Osteoblast (primary cell): Measurements from ENCODE around the gene CNOT4. TPM values are rescaled to one million over a fixed set of nuclear protein-coding genes. Genes with fewer than 3 reads are reported as not detected.

ENCODE experiments used
- DNase-seq: peaks from one replicate; pipeline ENCODE4 v3.0.0; 2011; ENCODE audit warnings: low spot score, mixed read lengths; ENCODE audit not compliant: insufficient read length; ENCODE audit errors: missing footprints
- H2AFZ ChIP-seq: 2 replicates; pipeline ENCODE4 v1.6.0; 2011; ENCODE audit warnings: mild to moderate bottlenecking, low read length
- H3K27ac ChIP-seq: 2 replicates; pipeline ENCODE4 v1.5.1; 2011; ENCODE audit warnings: mild to moderate bottlenecking, low read depth, low read length, moderate library complexity
- H3K27me3 ChIP-seq: 2 replicates; pipeline ENCODE4 v1.6.0; 2012; ENCODE audit warnings: mild to moderate bottlenecking, control low read depth, inconsistent platforms, low read length, moderate library complexity; ENCODE audit not compliant: insufficient read depth
- H3K36me3 ChIP-seq: 2 replicates; pipeline ENCODE4 v1.5.1; 2011; ENCODE audit warnings: mild to moderate bottlenecking, low read length, control low read depth, moderate library complexity; ENCODE audit not compliant: insufficient read depth
- H3K4me1 ChIP-seq: 2 replicates; pipeline ENCODE4 v1.5.1; 2011; ENCODE audit warnings: mild to moderate bottlenecking, low read length, control low read depth, moderate library complexity; ENCODE audit not compliant: insufficient read depth
- H3K4me2 ChIP-seq: 2 replicates; pipeline ENCODE4 v1.6.0; 2011; ENCODE audit warnings: mild to moderate bottlenecking, low read length; ENCODE audit not compliant: insufficient read depth
- H3K4me3 ChIP-seq: fragments of 200-600 bp; sonication (generic); 3 replicates; pipeline ENCODE4 v1.5.1; 2012; ENCODE audit warnings: mild to moderate bottlenecking, low read length, inconsistent platforms; ENCODE audit not compliant: insufficient read depth
- H3K79me2 ChIP-seq: 2 replicates; pipeline ENCODE4 v1.6.0; 2012; ENCODE audit warnings: mild to moderate bottlenecking, low read length, control low read depth, inconsistent platforms; ENCODE audit not compliant: insufficient read depth
- H3K9me3 ChIP-seq: 2 replicates; pipeline ENCODE4 v1.5.1; 2011; ENCODE audit warnings: low read depth, low read length, control low read depth
- H4K20me1 ChIP-seq: 2 replicates; pipeline ENCODE4 v1.6.0; 2012; ENCODE audit warnings: mild to moderate bottlenecking, low read length, control low read depth; ENCODE audit not compliant: insufficient read depth
- total RNA-seq: library from RNA; depleted of rRNA; stranded (reverse); fragments of >200 nt; gene quantifications from 2 replicates; pipeline ENCODE4 v1.2.3, GENCODE V29; 2012
- TF ChIP-seq, protein P1 (sequence below): IDR thresholded peaks from 2 replicates; pipeline ENCODE4 v1.5.1; 2011; ENCODE audit warnings: mild to moderate bottlenecking, low read depth, low read length, moderate library complexity; ENCODE audit errors: extremely low read depth

The CNOT4 gene
- total RNA-seq, 1 donor: 13.4 TPM

DNA sequence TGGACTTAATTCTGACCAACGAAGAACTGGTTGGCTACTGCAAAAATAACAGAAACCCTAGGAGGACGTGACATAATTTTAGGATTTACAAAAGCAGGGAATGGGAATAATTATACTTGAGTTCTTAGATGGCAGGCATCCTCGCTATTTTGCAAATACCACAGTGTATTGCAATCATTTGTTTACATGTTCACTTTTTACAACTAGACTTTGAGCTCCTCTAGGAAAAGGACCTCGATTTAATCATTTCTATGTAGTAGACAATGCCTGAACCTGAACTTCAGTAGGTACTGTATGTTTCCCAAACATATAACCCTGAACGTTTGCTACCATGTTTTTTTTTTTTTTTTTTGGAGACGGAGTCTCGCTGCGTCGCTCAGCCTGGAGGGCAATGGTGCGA is 137.7 kb downstream of the CNOT4 start:
- Histone ChIP-seq H3K79me2 (no peaks in the 10 kb centered on the region), H3K27ac (no peak overlapping the region), H4K20me1 (no peaks in the 10 kb centered on the region), H3K4me3 (no peak overlapping the region), H3K4me2 (no peak overlapping the region), H3K36me3 (no peaks in the 10 kb centered on the region), H3K4me1 (no peaks in the 10 kb centered on the region), H3K27me3 (no peaks in the 10 kb centered on the region), H3K9me3 (no peaks in the 10 kb centered on the region), H2AFZ (no peak overlapping the region)
- TF ChIP-seq, protein P1, sequence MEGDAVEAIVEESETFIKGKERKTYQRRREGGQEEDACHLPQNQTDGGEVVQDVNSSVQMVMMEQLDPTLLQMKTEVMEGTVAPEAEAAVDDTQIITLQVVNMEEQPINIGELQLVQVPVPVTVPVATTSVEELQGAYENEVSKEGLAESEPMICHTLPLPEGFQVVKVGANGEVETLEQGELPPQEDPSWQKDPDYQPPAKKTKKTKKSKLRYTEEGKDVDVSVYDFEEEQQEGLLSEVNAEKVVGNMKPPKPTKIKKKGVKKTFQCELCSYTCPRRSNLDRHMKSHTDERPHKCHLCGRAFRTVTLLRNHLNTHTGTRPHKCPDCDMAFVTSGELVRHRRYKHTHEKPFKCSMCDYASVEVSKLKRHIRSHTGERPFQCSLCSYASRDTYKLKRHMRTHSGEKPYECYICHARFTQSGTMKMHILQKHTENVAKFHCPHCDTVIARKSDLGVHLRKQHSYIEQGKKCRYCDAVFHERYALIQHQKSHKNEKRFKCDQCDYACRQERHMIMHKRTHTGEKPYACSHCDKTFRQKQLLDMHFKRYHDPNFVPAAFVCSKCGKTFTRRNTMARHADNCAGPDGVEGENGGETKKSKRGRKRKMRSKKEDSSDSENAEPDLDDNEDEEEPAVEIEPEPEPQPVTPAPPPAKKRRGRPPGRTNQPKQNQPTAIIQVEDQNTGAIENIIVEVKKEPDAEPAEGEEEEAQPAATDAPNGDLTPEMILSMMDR: no peak
- DNase-seq: no peak

DNA sequence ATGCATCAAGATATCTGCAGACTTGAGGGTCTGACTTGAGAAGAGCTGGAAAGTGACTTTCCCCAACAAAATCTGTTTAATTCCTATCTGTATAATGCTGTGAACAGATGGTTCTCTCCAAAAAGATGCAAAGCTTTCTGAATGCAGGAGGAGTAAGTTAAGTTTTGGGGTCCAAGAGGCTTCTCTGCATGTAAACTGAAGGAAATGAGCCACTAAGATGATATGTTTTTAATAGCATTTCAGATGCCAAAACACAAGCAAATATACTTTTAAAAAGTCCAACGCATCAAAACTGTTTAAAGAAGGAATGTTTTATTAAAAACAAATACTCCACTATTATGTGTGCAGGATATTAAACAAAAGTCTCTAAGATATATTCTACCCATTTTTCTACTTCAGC is 139.2 kb downstream of the CNOT4 start:
- H3K27me3 ChIP-seq: no peaks in the 10 kb centered on the region
- H2AFZ ChIP-seq: no peak overlapping the region
- H3K36me3 ChIP-seq: no peaks in the 10 kb centered on the region
- H3K4me3 ChIP-seq: no peak overlapping the region
- no peaks in the 10 kb centered on the region for H3K4me1 ChIP-seq
- no peaks in the 10 kb centered on the region for H3K79me2 ChIP-seq
- H4K20me1 ChIP-seq: no peaks in the 10 kb centered on the region
- TF ChIP-seq, protein P1: no peak
- no peak for DNase-seq
- no peak overlapping the region for H3K4me2 ChIP-seq
- no peaks in the 10 kb centered on the region for H3K9me3 ChIP-seq
- no peak overlapping the region for H3K27ac ChIP-seq

DNA sequence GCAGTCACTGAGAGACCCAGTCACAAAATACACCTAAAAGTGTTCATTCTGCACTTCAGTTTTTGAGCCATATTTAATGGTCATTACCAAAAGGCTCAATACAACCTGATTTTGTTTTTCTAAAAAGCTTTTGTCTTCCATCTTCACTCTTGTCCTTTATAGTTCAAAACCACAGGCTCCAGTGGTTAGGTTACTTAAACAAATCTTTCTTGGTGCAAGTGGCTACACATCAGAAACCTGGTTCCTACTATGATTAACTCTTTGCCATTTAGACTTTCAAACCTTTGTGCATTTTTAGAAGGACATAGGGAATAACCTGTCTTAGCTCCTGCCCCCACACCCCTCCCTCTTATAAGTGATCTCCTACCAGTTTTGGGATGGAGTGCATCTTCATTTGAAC is 140.5 kb downstream of the CNOT4 start:
- no peak overlapping the region for H3K27ac ChIP-seq
- H3K9me3 ChIP-seq: no peaks in the 10 kb centered on the region
- DNase-seq: no peak
- no peak overlapping the region for H3K4me3 ChIP-seq
- TF ChIP-seq, protein P1: no peak
- H2AFZ ChIP-seq: no peak overlapping the region
- no peaks in the 10 kb centered on the region for H3K27me3 ChIP-seq
- H4K20me1 ChIP-seq: no peaks in the 10 kb centered on the region
- no peaks in the 10 kb centered on the region for H3K36me3 ChIP-seq
- no peak overlapping the region for H3K4me2 ChIP-seq
- H3K79me2 ChIP-seq: no peaks in the 10 kb centered on the region
- H3K4me1 ChIP-seq: no peaks in the 10 kb centered on the region

DNA sequence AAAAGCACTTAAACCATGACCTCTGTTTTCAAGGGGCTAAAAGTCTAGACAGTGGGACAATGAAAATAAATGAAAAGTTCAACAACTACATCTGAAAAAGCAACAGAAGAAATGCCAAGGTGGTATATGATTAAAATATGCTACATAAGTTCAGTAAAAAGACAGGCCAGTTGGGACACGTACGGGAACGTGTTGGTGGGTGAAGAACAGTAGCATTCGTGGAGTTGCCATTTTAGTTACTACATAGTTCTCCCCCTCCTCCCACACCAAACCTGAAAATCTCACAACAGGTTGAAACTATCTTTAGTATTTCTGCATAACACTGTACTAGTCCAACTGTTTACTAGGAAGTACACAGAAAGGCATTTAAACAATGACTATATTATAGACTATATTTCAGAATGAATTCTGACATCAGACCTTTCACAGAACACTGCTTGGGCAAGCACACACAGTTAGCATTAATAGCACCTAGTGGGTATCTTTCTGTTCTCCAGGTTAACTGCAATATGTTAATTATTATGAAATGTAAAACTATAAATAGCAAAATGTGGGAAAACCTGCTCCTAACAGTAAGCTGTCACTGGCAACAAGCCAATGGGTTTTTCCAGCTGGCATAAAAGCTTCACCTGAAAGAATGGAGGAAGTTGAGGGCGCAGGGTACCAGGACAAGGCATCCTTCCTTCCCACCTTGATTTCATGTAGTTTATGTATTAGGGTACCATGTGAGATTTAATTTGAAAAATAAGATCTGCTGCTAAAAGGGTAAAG is 141.3 kb downstream of the CNOT4 start:
- no peaks in the 10 kb centered on the region for H3K36me3 ChIP-seq

More for the DNA sequence above, 141.3 kb downstream of the CNOT4 start:
- no peak overlapping the region for H3K27ac ChIP-seq
- no peaks in the 10 kb centered on the region for H4K20me1 ChIP-seq
- H3K4me3 ChIP-seq: no peak overlapping the region
- H3K4me2 ChIP-seq: no peak overlapping the region
- no peaks in the 10 kb centered on the region for H3K9me3 ChIP-seq
- H3K79me2 ChIP-seq: no peaks in the 10 kb centered on the region
- TF ChIP-seq, protein P1: no peak
- no peaks in the 10 kb centered on the region for H3K4me1 ChIP-seq
- H2AFZ ChIP-seq: no peak overlapping the region
- DNase-seq: no peak
- no peaks in the 10 kb centered on the region for H3K27me3 ChIP-seq
